ENCODE measurements around the gene THUMPD2. TPM values are rescaled to one million over a fixed set of nuclear protein-coding genes. Genes with fewer than 3 reads are reported as not detected.
"Not testable (repeated sequence)": the region's sequence is repeated elsewhere in the genome, so short reads cannot be mapped to it uniquely, and the experiment has no call there.

THUMPD2 gene
- total RNA-seq, 1 experiment from 2014 or later = 14.8 TPM

- CTCF ChIA-PET = interaction anchor here (0.5 to 2.3 kb wide), 7 partner anchors 10 to 565 kb away, joined by 3 to 7 read pairs (median 4); no protein-coding TSS in a partner anchor
Measured at GRCh38 chr2:39730276-39730675, 48.8 kb downstream of the THUMPD2 start.

GRCh38 chr2:39728941-39729351 lies 50.1 kb downstream of the THUMPD2 start:
- Histone ChIP-seq H3K27me3 (replicated peaks; ENCODE audit: insufficient read depth, low read depth, low read length, poor library complexity) (no peaks in the 10 kb centered on the region), H3K4me3 (ENCODE audit: low read depth, low read length, poor library complexity, severe bottlenecking) (no peak overlapping the region), H3K27ac (ENCODE audit: low read depth, low read length, poor library complexity, severe bottlenecking) (no peak overlapping the region), H3K36me3 (ENCODE audit: insufficient read depth, low read length, poor library complexity, severe bottlenecking) (no peaks in the 10 kb centered on the region), H3K9me3 (ENCODE audit: low read depth, low read length, poor library complexity, severe bottlenecking) (no peaks in the 10 kb centered on the region), H3K4me1 (ENCODE audit: insufficient read depth, low read length, poor library complexity, severe bottlenecking) (peaks cover 27% of the 10 kb centered on the region)
- TF ChIP-seq EZH2 (IDR thresholded peaks at IDR 0.05; ENCODE audit: borderline replicate concordance, low read depth, low read length, poor library complexity, severe bottlenecking) = no peak
- TF ChIP-seq CTCF (conservative IDR thresholded peaks at IDR 0.05; ENCODE audit: low read depth, low read length) = peak; percentile 95
- CTCF ChIA-PET = interaction anchor here (0.6 to 2.3 kb wide), 3 partner anchors 22 to 349 kb away, joined by 3 to 6 read pairs (median 3); no protein-coding TSS in a partner anchor
- DNase-seq (ENCODE audit: low spot score) = peak; percentile 65
- no TSS peak for BruUV-seq (replicated peaks)
- intact Hi-C loops (cut with micrococcal nuclease; ENCODE audit: unreplicated experiment) = loop anchor here (1.0 kb wide), 1 partner anchor 213 kb away; no protein-coding TSS in a partner anchor
- POLR2A ChIA-PET (ENCODE audit: low non-redundant PET) = no interaction called here

More at GRCh38 chr2:39730276-39730675, 48.8 kb downstream of the THUMPD2 start:
- Histone ChIP-seq H3K27ac (ENCODE audit: low read depth, low read length, poor library complexity, severe bottlenecking) (no peak overlapping the region), H3K4me1 (ENCODE audit: insufficient read depth, low read length, poor library complexity, severe bottlenecking) (peaks cover 33% of the 10 kb centered on the region), H3K36me3 (ENCODE audit: insufficient read depth, low read length, poor library complexity, severe bottlenecking) (no peaks in the 10 kb centered on the region), H3K27me3 (replicated peaks; ENCODE audit: insufficient read depth, low read depth, low read length, poor library complexity) (no peaks in the 10 kb centered on the region), H3K4me3 (ENCODE audit: low read depth, low read length, poor library complexity, severe bottlenecking) (no peak overlapping the region), H3K9me3 (ENCODE audit: low read depth, low read length, poor library complexity, severe bottlenecking) (no peaks in the 10 kb centered on the region)
- DNase-seq (ENCODE audit: low spot score) = no peak
- POLR2A ChIA-PET (ENCODE audit: low non-redundant PET) = no interaction called here
- TF ChIP-seq CTCF (conservative IDR thresholded peaks at IDR 0.05; ENCODE audit: low read depth, low read length) = no peak
- TF ChIP-seq EZH2 (IDR thresholded peaks at IDR 0.05; ENCODE audit: borderline replicate concordance, low read depth, low read length, poor library complexity, severe bottlenecking) = no peak
- no TSS peak for BruUV-seq (replicated peaks)
- intact Hi-C loops (cut with micrococcal nuclease; ENCODE audit: unreplicated experiment) = loop anchor here (5.0 to 10.0 kb wide), 3 partner anchors 353 to 783 kb away; no protein-coding TSS in a partner anchor

- H3K27ac ChIP-seq (ENCODE audit: low read depth, low read length, poor library complexity, severe bottlenecking); H3K9me3 ChIP-seq (ENCODE audit: low read depth, low read length, poor library complexity, severe bottlenecking); CTCF ChIA-PET; POLR2A ChIA-PET (ENCODE audit: low non-redundant PET); H3K27me3 ChIP-seq (replicated peaks; ENCODE audit: insufficient read depth, low read depth, low read length, poor library complexity); H3K36me3 ChIP-seq (ENCODE audit: insufficient read depth, low read length, poor library complexity, severe bottlenecking); intact Hi-C loops (cut with micrococcal nuclease; ENCODE audit: unreplicated experiment); BruUV-seq (replicated peaks); H3K4me3 ChIP-seq (ENCODE audit: low read depth, low read length, poor library complexity, severe bottlenecking): not testable (repeated sequence)
- peaks cover 18% of the 10 kb centered on the region for H3K4me1 ChIP-seq (ENCODE audit: insufficient read depth, low read length, poor library complexity, severe bottlenecking)
- DNase-seq (ENCODE audit: low spot score) = peak; percentile 58
Measured at GRCh38 chr2:39728085-39728484, 51.0 kb downstream of the THUMPD2 start.

- no peak for DNase-seq (ENCODE audit: low spot score)
- CTCF ChIA-PET = no interaction called here
- intact Hi-C loops (cut with micrococcal nuclease; ENCODE audit: unreplicated experiment) = no loop called here
- Histone ChIP-seq H3K27ac (ENCODE audit: low read depth, low read length, poor library complexity, severe bottlenecking) (no peak overlapping the region), H3K4me1 (ENCODE audit: insufficient read depth, low read length, poor library complexity, severe bottlenecking) (peaks cover 5% of the 10 kb centered on the region), H3K4me3 (ENCODE audit: low read depth, low read length, poor library complexity, severe bottlenecking) (no peak overlapping the region), H3K9me3 (ENCODE audit: low read depth, low read length, poor library complexity, severe bottlenecking) (no peaks in the 10 kb centered on the region), H3K27me3 (replicated peaks; ENCODE audit: insufficient read depth, low read depth, low read length, poor library complexity) (no peaks in the 10 kb centered on the region), H3K36me3 (ENCODE audit: insufficient read depth, low read length, poor library complexity, severe bottlenecking) (no peaks in the 10 kb centered on the region)
- POLR2A ChIA-PET (ENCODE audit: low non-redundant PET) = no interaction called here
- TF ChIP-seq EZH2 (IDR thresholded peaks at IDR 0.05; ENCODE audit: borderline replicate concordance, low read depth, low read length, poor library complexity, severe bottlenecking) (no peak), CTCF (conservative IDR thresholded peaks at IDR 0.05; ENCODE audit: low read depth, low read length) (no peak)
- no TSS peak for BruUV-seq (replicated peaks)
Measured at GRCh38 chr2:39725401-39725800, 53.7 kb downstream of the THUMPD2 start.

Measured in A673 (cell line).